HG02885 (cell line): ENCODE data around the gene CADPS2.

Experiments used
- ATAC-seq: cut with Tn5 transposase; IDR thresholded peaks from one replicate; pipeline ENCODE4 v1.9.1; 2021; ENCODE audit warnings: mild to moderate bottlenecking; ENCODE audit not compliant: unreplicated experiment, poor library complexity

The CADPS2 gene

DNA sequence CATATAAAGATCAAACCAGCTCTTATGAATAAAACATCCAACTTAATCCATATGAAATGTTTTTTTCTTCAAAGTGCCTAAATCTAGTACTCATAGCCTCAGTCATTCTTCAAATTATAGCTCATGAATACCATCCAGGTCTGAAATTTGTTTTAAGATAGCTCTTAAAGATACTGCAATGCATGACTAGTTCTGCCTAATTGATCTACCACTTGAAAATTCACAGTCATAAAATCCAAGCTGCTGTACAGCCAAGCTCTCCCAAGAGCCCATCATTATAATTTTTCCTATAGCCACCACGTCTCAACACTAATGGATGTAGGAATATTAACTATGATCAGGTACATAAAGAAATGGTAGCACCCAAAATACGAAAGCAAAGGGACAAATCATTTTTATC is 95.7 kb downstream of the CADPS2 start:
- no peak for ATAC-seq

DNA sequence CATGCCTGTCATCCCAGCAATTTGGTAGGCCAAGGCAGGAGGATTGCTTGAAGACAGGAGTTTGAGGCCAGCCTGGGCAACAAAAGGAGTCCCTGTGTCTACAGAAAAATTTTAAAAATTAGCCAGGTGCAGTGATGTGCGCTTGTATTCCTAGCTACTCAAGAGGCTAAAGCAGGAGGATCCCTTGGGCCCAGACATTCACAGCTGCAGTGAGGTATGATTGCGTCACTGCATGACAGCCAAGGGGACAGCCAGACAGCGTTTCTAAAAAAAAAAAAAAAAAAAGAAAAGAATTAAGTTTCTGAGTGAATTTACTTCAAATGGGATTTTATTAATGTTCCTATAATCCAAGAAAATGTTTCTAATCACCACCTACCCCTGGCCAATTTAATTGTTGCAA is 96.1 kb downstream of the CADPS2 start:
- ATAC-seq: no peak

DNA sequence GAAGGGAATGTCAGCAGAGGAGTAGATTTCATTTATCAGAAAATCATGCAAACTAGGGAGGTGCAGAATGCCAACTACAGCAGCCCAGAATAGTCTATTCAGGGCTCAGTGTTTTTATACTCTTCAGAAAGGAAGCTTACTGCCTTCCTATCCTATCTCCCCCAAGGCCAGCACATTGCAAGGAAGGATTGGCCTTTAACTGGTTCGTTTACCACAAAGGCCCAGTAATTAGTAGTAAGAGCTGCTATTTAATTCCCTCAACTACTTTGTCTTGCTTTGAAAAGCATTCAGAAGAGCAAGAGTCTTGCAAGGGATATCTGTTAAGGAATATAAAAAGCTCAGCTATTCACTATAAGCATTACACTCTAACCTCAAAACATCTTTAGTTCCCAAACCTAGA is 97.1 kb downstream of the CADPS2 start:
- no peak for ATAC-seq

DNA sequence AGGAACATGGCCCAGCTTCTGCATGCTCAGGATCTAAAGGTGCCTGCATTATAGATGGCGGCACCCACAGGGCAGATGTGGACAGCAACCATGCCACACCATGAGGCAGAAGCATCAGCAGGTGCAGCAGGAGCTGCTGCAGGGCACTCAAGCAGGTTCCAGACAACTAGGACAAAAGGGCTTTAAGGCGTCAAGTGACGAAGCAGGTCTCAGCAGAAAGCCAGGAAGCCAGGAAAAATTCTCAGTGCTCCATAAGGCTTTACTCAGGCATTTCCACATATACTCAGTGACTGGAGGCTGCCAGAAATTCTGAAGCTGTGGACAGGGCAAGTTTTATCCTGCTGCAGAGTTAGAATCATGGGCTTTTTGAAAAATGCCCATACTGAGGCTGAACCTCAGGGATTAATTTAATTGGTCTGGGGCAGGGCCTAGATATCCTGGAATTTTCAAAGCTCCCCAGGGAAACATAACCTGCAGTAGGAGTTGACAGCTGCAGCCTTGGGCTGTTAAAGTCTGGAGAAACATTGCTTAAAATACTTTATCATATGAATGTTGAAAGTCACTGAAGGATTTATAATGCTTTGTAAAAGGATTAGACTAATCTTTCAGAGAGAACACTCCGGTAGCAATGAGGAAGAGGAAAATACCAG is 115.4 kb downstream of the CADPS2 start:
- no peak for ATAC-seq

GRCh38 chr7:122768827-122769226 is 117.4 kb downstream of the CADPS2 start:
- no peak for ATAC-seq

DNA sequence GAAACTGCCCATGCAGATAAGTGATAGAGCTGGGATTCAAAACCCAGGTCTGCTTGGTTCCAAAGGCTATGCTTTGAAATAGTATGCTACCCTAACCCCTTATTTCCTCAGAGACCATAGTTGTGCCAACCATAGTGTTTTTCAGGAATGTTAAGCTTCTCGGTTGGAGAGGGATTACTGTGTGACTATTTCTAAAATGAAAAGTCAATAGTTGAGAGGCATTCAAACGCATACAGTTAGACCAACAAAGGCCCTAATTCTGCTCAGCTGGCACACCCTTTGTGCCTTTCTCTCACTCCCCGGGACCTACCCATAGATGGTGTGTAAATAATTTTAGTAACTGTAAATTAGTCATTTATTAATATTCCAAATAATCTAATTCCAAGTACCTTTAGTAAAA is 118.9 kb downstream of the CADPS2 start:
- no peak for ATAC-seq

GRCh38 chr7:122766593-122766992 is 119.7 kb downstream of the CADPS2 start:
- ATAC-seq: no peak

GRCh38 chr7:122764902-122765301 is 121.4 kb downstream of the CADPS2 start:
- ATAC-seq: no peak

- ATAC-seq: no peak
These were observed 122.2 kb downstream of the CADPS2 start for GRCh38 chr7:122764020-122764419.

GRCh38 chr7:122762071-122762470 is 124.2 kb downstream of the CADPS2 start:
- ATAC-seq: no peak

GRCh38 chr7:122758501-122758900 is 127.8 kb downstream of the CADPS2 start:
- ATAC-seq: no peak

GRCh38 chr7:122756860-122757259 is 129.4 kb downstream of the CADPS2 start:
- ATAC-seq: no peak

- no peak for ATAC-seq
These were observed 130.6 kb downstream of the CADPS2 start for GRCh38 chr7:122755696-122756095.

- ATAC-seq: no peak
These were observed 133.7 kb downstream of the CADPS2 start for GRCh38 chr7:122752583-122752982.

- no peak for ATAC-seq
These were observed 135.9 kb downstream of the CADPS2 start for GRCh38 chr7:122750389-122750788.

DNA sequence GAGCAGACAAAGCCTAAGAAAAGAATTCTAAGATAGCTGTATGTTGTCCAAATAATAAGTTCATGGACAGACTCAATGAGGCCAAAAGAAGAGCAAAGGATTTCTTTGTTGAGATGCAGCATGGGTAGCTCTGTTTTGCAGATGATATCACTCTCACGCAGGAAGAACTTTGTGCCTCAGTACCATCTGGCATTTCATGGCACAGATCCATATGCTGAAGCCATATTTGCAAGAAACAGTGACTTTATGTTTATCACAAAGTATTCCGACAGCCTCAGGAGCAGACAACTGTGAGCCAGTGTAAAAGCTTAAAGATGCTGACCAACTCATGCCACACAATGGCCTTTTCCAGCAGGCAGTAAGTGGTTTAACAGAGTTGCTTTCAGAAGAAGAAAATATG is 138.1 kb downstream of the CADPS2 start:
- ATAC-seq: no peak

- ATAC-seq: no peak
These were observed 139.3 kb downstream of the CADPS2 start for GRCh38 chr7:122746948-122747347.

DNA sequence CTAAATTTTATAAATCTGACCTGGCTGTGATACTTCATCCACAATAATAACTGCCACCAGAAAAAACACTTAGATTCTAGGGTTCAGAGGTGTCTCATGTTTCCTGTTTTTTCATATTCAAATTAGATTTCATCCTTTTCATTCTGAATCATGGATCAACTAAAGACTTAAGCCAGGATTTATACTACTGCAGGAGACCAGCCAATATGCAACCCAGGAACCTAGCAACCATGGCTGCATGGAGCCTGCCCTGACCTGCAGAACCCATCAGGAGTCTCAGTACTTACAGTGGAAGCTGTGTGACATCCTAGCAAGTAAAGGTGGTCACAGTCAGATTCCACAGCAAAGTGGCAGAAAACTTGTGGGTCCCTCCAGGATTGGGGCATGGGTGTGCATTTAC is 143.0 kb downstream of the CADPS2 start:
- ATAC-seq: no peak

DNA sequence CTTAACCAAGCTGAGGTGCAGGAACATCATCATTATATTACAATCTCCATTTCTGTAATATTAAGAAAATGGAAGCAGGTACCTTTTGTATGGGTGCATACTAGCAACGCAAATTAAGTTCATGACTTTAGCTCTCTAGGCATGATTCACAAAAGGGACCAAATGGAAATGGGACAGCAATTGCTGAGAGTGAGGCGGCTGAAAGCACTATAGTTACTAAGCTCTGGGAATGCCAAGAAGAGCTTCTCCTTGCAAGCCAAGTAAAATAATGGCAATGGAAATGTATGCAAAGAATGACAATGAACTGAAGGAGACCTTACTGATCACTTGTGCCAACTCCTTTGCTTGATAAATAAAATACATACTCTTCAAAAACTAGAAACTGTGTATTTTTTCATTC is 147.3 kb downstream of the CADPS2 start:
- ATAC-seq: no peak

DNA sequence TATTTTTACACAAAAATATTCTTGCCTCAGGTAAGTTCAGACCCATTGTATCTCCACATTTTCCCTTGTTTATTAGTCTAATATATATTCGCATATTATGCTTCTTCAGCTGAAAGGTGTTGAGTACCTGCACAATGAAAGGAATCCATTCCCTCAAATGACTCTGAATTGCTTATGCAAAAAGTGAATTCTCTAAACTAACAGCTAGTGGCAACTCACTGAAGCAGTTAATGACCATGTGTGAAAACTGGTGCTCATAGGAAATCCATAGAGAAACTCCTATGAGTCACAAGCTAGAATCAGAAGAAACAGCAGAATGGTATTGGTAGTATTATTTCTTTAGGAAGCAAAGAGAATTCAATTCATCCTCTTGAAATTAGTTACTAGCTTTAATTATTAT is 150.1 kb downstream of the CADPS2 start:
- ATAC-seq: no peak

DNA sequence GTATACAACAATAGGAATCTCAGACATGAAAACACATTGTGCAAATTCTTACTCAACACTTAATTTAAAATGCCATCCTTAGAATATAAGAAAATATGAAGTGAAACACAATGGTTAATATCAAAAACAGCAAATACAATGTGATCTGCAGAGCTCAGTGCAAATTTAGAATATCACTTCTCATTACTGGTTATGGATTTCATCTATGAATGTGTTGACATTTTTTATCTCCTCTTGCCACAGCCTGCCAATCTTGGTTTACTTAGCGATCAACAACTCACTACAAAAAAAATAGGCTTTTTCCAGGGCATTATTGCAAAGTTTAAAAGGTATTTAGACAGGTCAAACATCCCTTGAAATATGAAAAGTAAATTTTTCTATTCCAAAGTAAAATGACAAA is 158.5 kb downstream of the CADPS2 start:
- no peak for ATAC-seq

DNA sequence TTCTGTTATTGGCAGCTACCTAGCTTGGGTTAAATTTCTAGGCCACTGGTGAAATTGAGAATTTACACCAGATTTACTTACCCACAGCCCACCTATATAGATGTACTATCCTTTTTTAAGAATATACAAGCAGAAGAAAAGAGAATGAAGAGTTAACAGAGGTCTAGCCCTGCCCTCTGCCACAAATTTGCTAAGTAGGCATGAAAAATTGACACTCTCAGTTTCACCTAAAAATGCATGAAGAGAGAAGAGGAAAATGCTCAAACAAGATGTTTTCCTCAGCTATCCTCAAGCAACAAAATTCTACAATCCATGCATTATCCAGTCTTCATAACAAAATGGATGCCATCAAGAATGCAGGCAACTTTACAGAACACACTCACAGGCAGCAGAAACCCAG is 158.9 kb downstream of the CADPS2 start:
- ATAC-seq: no peak

DNA sequence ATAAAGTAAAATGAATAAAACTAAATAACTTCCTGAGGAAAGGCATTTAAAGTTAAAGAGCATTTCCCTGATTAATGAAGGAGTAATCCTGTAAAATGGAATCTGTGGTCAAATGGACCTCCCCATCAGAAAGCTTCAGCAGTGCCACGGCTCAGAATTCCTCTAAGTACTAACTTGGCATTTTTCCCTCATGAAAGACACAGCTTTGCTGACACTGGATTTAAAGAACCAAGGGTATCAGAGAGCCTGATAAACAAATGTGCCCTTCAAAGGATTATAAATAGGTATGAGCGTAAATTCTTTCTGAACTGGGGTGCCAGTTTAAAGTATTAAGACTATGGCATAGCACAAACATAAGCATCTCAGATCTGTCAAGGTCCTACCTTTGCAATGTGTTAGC is 159.4 kb downstream of the CADPS2 start:
- no peak for ATAC-seq
